SU-DHL-6 (cell line): Measurements from ENCODE around the gene PMVK.

ENCODE experiments used
- H2AFZ ChIP-seq: fragments of 200-600 bp; sonication (generic); 2 replicates; pipeline ENCODE4 v1.6.1; 2014; ENCODE audit warnings: low read depth, mild to moderate bottlenecking, moderate library complexity, mixed read lengths, antibody characterized with exemption, low read length; ENCODE audit not compliant: severe bottlenecking
- H3F3A ChIP-seq: fragments of 200-600 bp; shearing (Covaris generic); 2 replicates; pipeline ENCODE4 v1.6.0; 2016; ENCODE audit warnings: antibody characterized with exemption, mild to moderate bottlenecking; ENCODE audit not compliant: insufficient read depth
- H3K27ac ChIP-seq: fragments of 200-600 bp; sonication (generic); 2 replicates; pipeline ENCODE4 v1.5.1; 2016; ENCODE audit warnings: low read depth, mild to moderate bottlenecking, low read length, moderate library complexity, mixed read lengths
- H3K27me3 ChIP-seq: fragments of 200-600 bp; sonication (generic), shearing (Covaris generic); 2 replicates; pipeline ENCODE4 v1.6.0; 2014; ENCODE audit warnings: mild to moderate bottlenecking, low read length
- H3K36me3 ChIP-seq: fragments of 200-600 bp; sonication (generic); 2 replicates; pipeline ENCODE4 v1.6.1; 2014; ENCODE audit warnings: mild to moderate bottlenecking, low read length, mixed read lengths
- H3K4me2 ChIP-seq: fragments of 300-600, 200-600 bp; shearing (Covaris generic), sonication (generic); 2 replicates; pipeline ENCODE4 v1.6.0; 2014; ENCODE audit warnings: low read length, low read depth, mild to moderate bottlenecking; ENCODE audit not compliant: poor library complexity, severe bottlenecking
- H3K4me3 ChIP-seq: fragments of 200-600 bp; sonication (generic); 2 replicates; pipeline ENCODE4 v1.5.1; 2014; ENCODE audit warnings: antibody characterized with exemption, low read length, mild to moderate bottlenecking, mixed read lengths; ENCODE audit not compliant: insufficient read depth, poor library complexity, severe bottlenecking
- H3K79me2 ChIP-seq: fragments of 200-600 bp; sonication (generic); 2 replicates; pipeline ENCODE4 v1.6.1; 2014; ENCODE audit warnings: mild to moderate bottlenecking, low read length, moderate library complexity; ENCODE audit not compliant: insufficient read depth
- H3K9ac ChIP-seq: fragments of 200-600 bp; sonication (generic); 2 replicates; pipeline ENCODE4 v1.7.0; 2014; ENCODE audit warnings: mild to moderate bottlenecking, low read length
- H3K9me2 ChIP-seq: fragments of 200-600 bp; sonication (generic); replicated peaks from 2 replicates; pipeline ENCODE4 v1.6.1; 2014; ENCODE audit warnings: low read length; ENCODE audit not compliant: insufficient read depth
- H3K9me3 ChIP-seq: fragments of 200-600 bp; sonication (generic); 2 replicates; pipeline ENCODE4 v1.6.1; 2014; ENCODE audit warnings: low read length, mixed read lengths; ENCODE audit not compliant: insufficient read depth
- H4K20me1 ChIP-seq: fragments of 200-600 bp; sonication (generic); 2 replicates; pipeline ENCODE4 v1.6.1; 2014; ENCODE audit warnings: low read depth, mild to moderate bottlenecking, antibody characterized with exemption, low read length, moderate library complexity, mixed read lengths
- CTCF ChIP-seq: fragments of 200-600 bp; sonication (generic); IDR thresholded peaks from one replicate; pipeline ENCODE4 v1.5.1; 2017; ENCODE audit warnings: antibody characterized with exemption, mild to moderate bottlenecking, low read length, moderate library complexity; ENCODE audit not compliant: insufficient read depth, poor library complexity, severe bottlenecking
- EZH2phosphoT487 ChIP-seq: fragments of 200-600 bp; sonication (generic), shearing (Covaris generic); conservative IDR thresholded peaks from 2 replicates; pipeline ENCODE4 v1.6.1; 2018; ENCODE audit warnings: mild to moderate bottlenecking, antibody characterized with exemption, low read length, moderate library complexity, mixed read lengths

The PMVK gene

GRCh38 chr1:154931940-154932487 is 4.5 kb downstream of the PMVK start:
- no peaks in the 10 kb centered on the region for H3F3A ChIP-seq
- H4K20me1 ChIP-seq, result no peaks in the 10 kb centered on the region
- H3K4me2 ChIP-seq, result no peak overlapping the region
- peaks cover 13% of the 10 kb centered on the region for H3K79me2 ChIP-seq
- H3K9ac ChIP-seq, result no peak overlapping the region
- H3K36me3 ChIP-seq, result no peaks in the 10 kb centered on the region; the same call in 1 of the 2 replicates
- H3K9me2 ChIP-seq, result no peaks in the 10 kb centered on the region
- no peaks in the 10 kb centered on the region for H3K27me3 ChIP-seq
- no peak overlapping the region for H3K27ac ChIP-seq
- TF ChIP-seq CTCF (no peak), EZH2phosphoT487 (no peak)
- H3K4me3 ChIP-seq, result no peak overlapping the region
- no peak overlapping the region for H2AFZ ChIP-seq
- H3K9me3 ChIP-seq, result no peaks in the 10 kb centered on the region

- Histone ChIP-seq H3K27me3 (no peaks in the 10 kb centered on the region), H3K4me3 (no peak overlapping the region), H3F3A (peaks cover 2% of the 10 kb centered on the region; the same call in 1 of the 2 replicates), H3K9ac (no peak overlapping the region), H3K79me2 (no peaks in the 10 kb centered on the region), H2AFZ (no peak overlapping the region), H3K36me3 (peaks cover 3% of the 10 kb centered on the region; the same call in 1 of the 2 replicates), H3K4me2 (no peak overlapping the region), H4K20me1 (no peaks in the 10 kb centered on the region), H3K9me3 (no peaks in the 10 kb centered on the region), H3K9me2 (no peaks in the 10 kb centered on the region), H3K27ac (no peak overlapping the region)
- TF ChIP-seq CTCF (no peak), EZH2phosphoT487 (no peak)
Observed at GRCh38 chr1:154926201-154926600, 10.3 kb downstream of the PMVK start.

GRCh38 chr1:154925335-154926170 is 11.0 kb downstream of the PMVK start:
- H3K4me2 ChIP-seq, result no peak overlapping the region
- peaks cover 5% of the 10 kb centered on the region; the same call in 1 of the 2 replicates for H3K36me3 ChIP-seq
- H3K79me2 ChIP-seq, result no peaks in the 10 kb centered on the region
- H4K20me1 ChIP-seq, result no peaks in the 10 kb centered on the region
- H2AFZ ChIP-seq, result no peak overlapping the region
- H3K9me3 ChIP-seq, result no peaks in the 10 kb centered on the region
- no peak overlapping the region for H3K9ac ChIP-seq
- no peaks in the 10 kb centered on the region for H3K9me2 ChIP-seq
- no peak overlapping the region for H3K27ac ChIP-seq
- H3K27me3 ChIP-seq, result no peaks in the 10 kb centered on the region
- H3K4me3 ChIP-seq, result no peak overlapping the region
- TF ChIP-seq CTCF (no peak), EZH2phosphoT487 (no peak)
- peaks cover 4% of the 10 kb centered on the region; the same call in 1 of the 2 replicates for H3F3A ChIP-seq
